ENCODE data around the gene KCNA4. TPM values are rescaled to one million over a fixed set of nuclear protein-coding genes. Genes with fewer than 3 reads are reported as not detected.

The KCNA4 gene
- total RNA-seq, 1 donor from 2014 or later: not detected

- Mint-ChIP-seq H3K36me3 (ENCODE audit: low read depth) (no peaks in the 10 kb centered on the region), H3K27ac (ENCODE audit: unreplicated experiment) (no peak overlapping the region), H3K9me3 (ENCODE audit: low read depth) (peaks cover 3% of the 10 kb centered on the region), H3K27me3 (ENCODE audit: low read depth) (peaks cover 20% of the 10 kb centered on the region), H3K4me3 (ENCODE audit: unreplicated experiment) (no peak overlapping the region), H3K4me1 (ENCODE audit: low read depth) (no peaks in the 10 kb centered on the region)
- TF ChIP-seq CTCF (IDR thresholded peaks at IDR 0.05): no peak
- no peak for DNase-seq (ENCODE audit: low spot score)
Observed at GRCh38 chr11:30023074-30023473, 6.2 kb upstream of the KCNA4 start.

GRCh38 chr11:30019481-30019880 lies 2.7 kb upstream of the KCNA4 start:
- Mint-ChIP-seq H3K27me3 (ENCODE audit: low read depth) (peaks cover 28% of the 10 kb centered on the region), H3K36me3 (ENCODE audit: low read depth) (no peaks in the 10 kb centered on the region), H3K4me3 (ENCODE audit: unreplicated experiment) (no peak overlapping the region), H3K27ac (ENCODE audit: unreplicated experiment) (no peak overlapping the region), H3K4me1 (ENCODE audit: low read depth) (no peaks in the 10 kb centered on the region), H3K9me3 (ENCODE audit: low read depth) (peaks cover 3% of the 10 kb centered on the region)
- no peak for DNase-seq (ENCODE audit: low spot score)
- no peak for TF ChIP-seq CTCF (IDR thresholded peaks at IDR 0.05)

GRCh38 chr11:30018495-30018894 lies 1.7 kb upstream of the KCNA4 start:
- H3K27ac Mint-ChIP-seq (ENCODE audit: unreplicated experiment): no peak overlapping the region
- TF ChIP-seq CTCF (IDR thresholded peaks at IDR 0.05): no peak
- no peak overlapping the region for H3K4me3 Mint-ChIP-seq (ENCODE audit: unreplicated experiment)
- H3K4me1 Mint-ChIP-seq (ENCODE audit: low read depth): no peaks in the 10 kb centered on the region
- H3K36me3 Mint-ChIP-seq (ENCODE audit: low read depth): no peaks in the 10 kb centered on the region
- peaks cover 28% of the 10 kb centered on the region for H3K27me3 Mint-ChIP-seq (ENCODE audit: low read depth)
- DNase-seq (ENCODE audit: low spot score): peak; percentile 63
- H3K9me3 Mint-ChIP-seq (ENCODE audit: low read depth): peaks cover 3% of the 10 kb centered on the region

GRCh38 chr11:30017445-30017895 lies 640 bp upstream of the KCNA4 start:
- Mint-ChIP-seq H3K4me1 (ENCODE audit: low read depth) (no peaks in the 10 kb centered on the region), H3K9me3 (ENCODE audit: low read depth) (peaks cover 3% of the 10 kb centered on the region), H3K4me3 (ENCODE audit: unreplicated experiment) (no peak overlapping the region), H3K27ac (ENCODE audit: unreplicated experiment) (no peak overlapping the region), H3K27me3 (ENCODE audit: low read depth) (peaks cover 28% of the 10 kb centered on the region), H3K36me3 (ENCODE audit: low read depth) (no peaks in the 10 kb centered on the region)
- no peak for DNase-seq (ENCODE audit: low spot score)
- TF ChIP-seq CTCF (IDR thresholded peaks at IDR 0.05): no peak

GRCh38 chr11:30015725-30016412 lies 961 bp downstream of the KCNA4 start:
- no peaks in the 10 kb centered on the region for H3K4me1 Mint-ChIP-seq (ENCODE audit: low read depth)
- no peak for TF ChIP-seq CTCF (IDR thresholded peaks at IDR 0.05)
- peaks cover 30% of the 10 kb centered on the region for H3K27me3 Mint-ChIP-seq (ENCODE audit: low read depth)
- no peaks in the 10 kb centered on the region for H3K36me3 Mint-ChIP-seq (ENCODE audit: low read depth)
- DNase-seq (ENCODE audit: low spot score): no peak
- H3K27ac Mint-ChIP-seq (ENCODE audit: unreplicated experiment): no peak overlapping the region
- no peak overlapping the region for H3K4me3 Mint-ChIP-seq (ENCODE audit: unreplicated experiment)
- H3K9me3 Mint-ChIP-seq (ENCODE audit: low read depth): no peaks in the 10 kb centered on the region
